Hepatocyte (in vitro differentiated cells): ENCODE results near the gene RREB1.

Experiments used
- CTCF ChIP-seq: fragments of 200-600 bp; sonication (generic); IDR thresholded peaks from 2 replicates; pipeline ENCODE4 v1.5.1; 2016; ENCODE audit warnings: antibody characterized with exemption, mild to moderate bottlenecking; ENCODE audit not compliant: poor library complexity
- EZH2 ChIP-seq: fragments of 200-600 bp; sonication (generic); IDR thresholded peaks from 2 replicates; pipeline ENCODE4 v1.6.1; 2016; ENCODE audit warnings: antibody characterized with exemption, mild to moderate bottlenecking, borderline replicate concordance

GRCh38 chr6:7131390-7131789 is 23.6 kb downstream of the RREB1 start:
- TF ChIP-seq CTCF, result no peak
- no peak for TF ChIP-seq EZH2
